Sigmoid colon (tissue), 7 donors: ENCODE data around the gene DIPK1C. TPM values are rescaled to one million over a fixed set of nuclear protein-coding genes. Genes with fewer than 3 reads are reported as not detected.

Source experiments
- DNase-seq: peaks from one replicate; pipeline ENCODE4 v3.0.0-alpha.2; 2019
- H3K27ac ChIP-seq, 4 donors: fragments of 200-600 bp; sonication (generic); one replicate each; pipeline ENCODE4 v1.5.1; 2016 to 2019; ENCODE audit warnings: mild to moderate bottlenecking in 1 of 4
- H3K27me3 ChIP-seq, 3 donors: fragments of 200-600 bp; sonication (generic); one replicate each; pipeline ENCODE4 v1.5.1; 2019; ENCODE audit warnings: mild to moderate bottlenecking in 1 of 3
- H3K36me3 ChIP-seq, 4 donors: fragments of 200-600 bp; sonication (generic); one replicate each; pipeline ENCODE4 v1.5.1; 2016 to 2019
- H3K4me1 ChIP-seq, 4 donors: fragments of 200-600 bp; sonication (generic); one replicate each; pipeline ENCODE4 v1.5.1; 2017 to 2019
- H3K4me3 ChIP-seq, 4 donors: fragments of 200-600 bp; sonication (generic); one replicate each; pipeline ENCODE4 v1.5.1; 2017 to 2019; ENCODE audit warnings: mild to moderate bottlenecking in 2 of 4, moderate library complexity in 1 of 4
- H3K9me3 ChIP-seq, 4 donors: fragments of 200-600 bp in 3 of 4; sonication (generic) in 3 of 4; one replicate each; pipeline versions ENCODE4 v1.5.1 to v1.6.1; 2013 to 2019
- CTCF ChIP-seq, 4 experiments: fragments of 450-650 bp in 3 of 4; fragments of 200-600 bp in 1 of 4; IDR thresholded peaks; one replicate each; pipeline ENCODE4 v1.5.1; 2016 to 2019; ENCODE audit warnings: antibody characterized with exemption in 4 of 4, mild to moderate bottlenecking in 3 of 4, moderate library complexity in 2 of 4
- EP300 ChIP-seq, 4 donors: sonication (generic); formaldehyde crosslinking; IDR thresholded peaks; one replicate each; pipeline ENCODE4 v1.6.1; 2017; ENCODE audit warnings: antibody characterized with exemption in 4 of 4
- POLR2A ChIP-seq, 2 donors: fragments of 450-650 bp; IDR thresholded peaks; one replicate each; pipeline ENCODE4 v1.6.1; 2016; ENCODE audit warnings: antibody characterized with exemption in 2 of 2, mild to moderate bottlenecking in 2 of 2, moderate library complexity in 2 of 2
- POLR2AphosphoS5 ChIP-seq, 4 donors: sonication (generic); formaldehyde crosslinking; IDR thresholded peaks; one replicate each; pipeline ENCODE4 v1.6.1; 2017; ENCODE audit warnings: antibody characterized with exemption in 4 of 4
- WGBS, 2 donors: extraction: QIAGEN DNeasy Blood & Tissue Kit; methylation state at CpG; one replicate each; pipeline ENCODE4 v1.1.7; 2013; 5-methylcytosine and 5-hydroxymethylcytosine counted together
- intact Hi-C: fragments of 100-400 bp; cut with DNase I; formaldehyde crosslinking; loops from one replicate; pipeline ENCODE4 v1.15.1; 2023
- polyA plus RNA-seq, 3 donors: library from polyadenylated mRNA; stranded (reverse); fragments of 200-250 nt; gene quantifications; one replicate each; pipeline ENCODE4 v1.2.3, GENCODE V29; 2013
- total RNA-seq, 4 donors: library from RNA; depleted of rRNA; stranded (reverse); fragments of >200 nt; gene quantifications; one replicate each; pipeline ENCODE4 v1.1.0, GENCODE V29; 2016
- donor health status: healthy with polysubstance abuse.
- donor health status: Bipolar disorder and iron deficiency.
- donor health status: healthy.

Gene DIPK1C
- total and polyA plus RNA-seq, 7 donors: 0.48 to 1.1 (median 0.95) TPM; not detected in 3

DNA sequence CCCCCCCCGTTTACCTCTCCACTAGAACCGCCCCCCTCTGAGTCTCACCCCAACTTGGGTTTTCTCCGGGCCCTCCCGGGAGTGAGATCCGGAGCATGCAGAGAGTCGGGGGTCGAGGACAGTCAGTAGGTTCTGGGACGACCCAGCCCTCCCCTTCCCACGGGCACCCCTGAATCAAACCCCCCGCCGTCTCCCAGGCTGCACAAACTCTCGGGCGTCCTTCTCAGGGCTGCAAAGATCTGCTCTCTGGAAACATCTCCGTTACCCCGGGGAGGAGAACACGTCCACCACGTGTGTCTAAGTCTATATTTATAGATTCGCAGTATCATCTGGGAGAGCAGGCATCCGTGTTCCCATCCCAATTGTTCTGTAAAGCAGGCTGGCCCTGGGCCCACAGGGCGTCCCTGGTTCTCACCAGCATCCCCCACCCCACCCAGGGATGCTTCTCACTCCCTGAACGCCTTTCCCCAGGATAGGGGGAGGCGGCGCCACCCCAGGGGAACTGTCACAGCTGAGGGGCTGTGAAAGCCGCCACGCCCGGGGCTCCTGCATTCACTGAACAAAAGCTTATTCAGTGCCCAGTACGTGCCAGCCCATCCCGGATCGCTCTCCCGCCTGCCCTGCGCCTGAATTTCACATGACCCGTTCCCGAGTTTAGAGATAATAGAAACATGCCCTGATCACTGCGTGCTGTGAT lies 765 bp upstream of the DIPK1C start:
- H3K27ac ChIP-seq: no peak overlapping the region
- H3K9me3 ChIP-seq: no peaks in the 10 kb centered on the region
- TF ChIP-seq POLR2AphosphoS5 (IDR thresholded peaks at IDR 0.05) (no peak), EP300 (IDR thresholded peaks at IDR 0.05) (no peak), CTCF (IDR thresholded peaks at IDR 0.05) (no peak), POLR2A (IDR thresholded peaks at IDR 0.05) (no peak)
- H3K36me3 ChIP-seq: no peaks in the 10 kb centered on the region
- H3K4me3 ChIP-seq: peak overlapping the region in 3 of 4 donors; percentile 39 to 52 (median 47)
- no peak for DNase-seq
- WGBS, 2 donors: 14 to 46% methylated on average over 34 of the region's 34 CpGs
- intact Hi-C loops: no loop called here
- peaks cover 0 to 20% (median 19%) of the 10 kb centered on the region in 4 donors for H3K4me1 ChIP-seq
- peaks cover 19 to 56% (median 46%) of the 10 kb centered on the region in 3 donors for H3K27me3 ChIP-seq

DNA sequence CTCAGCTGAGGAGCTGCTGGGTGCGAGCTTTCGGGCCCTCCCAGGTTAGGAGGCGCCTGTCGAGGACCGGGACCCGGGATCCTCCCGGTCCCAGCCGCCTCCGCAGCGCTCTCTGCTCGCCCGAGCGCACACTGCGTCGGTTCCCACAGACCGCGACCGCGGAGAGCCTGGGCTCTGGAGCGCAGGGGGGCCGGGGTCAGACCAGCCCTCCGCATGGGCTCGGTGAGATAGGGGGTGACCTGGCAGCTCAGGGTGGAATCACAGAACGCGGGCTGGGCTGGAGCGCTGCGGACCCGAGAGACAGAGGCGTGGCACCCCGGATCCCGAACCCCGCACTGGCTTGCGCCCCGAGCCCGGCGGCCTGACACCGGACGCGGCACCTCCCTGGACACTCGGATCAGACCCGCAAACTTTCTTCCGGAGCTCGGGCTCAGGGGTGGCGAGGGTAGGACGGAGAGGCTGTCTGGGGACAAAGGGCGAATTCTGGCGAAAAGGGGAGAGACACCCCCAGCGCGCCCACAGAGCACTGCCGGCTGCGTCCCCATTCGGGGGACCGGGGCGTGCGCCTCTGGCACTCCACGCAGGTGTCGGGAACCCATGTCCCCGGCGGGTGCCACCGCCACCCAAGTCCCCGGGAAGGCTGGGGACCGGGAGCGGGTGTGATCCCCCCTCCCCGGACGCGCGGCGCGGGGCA lies 612 bp downstream of the DIPK1C start:
- Histone ChIP-seq H3K36me3 (no peaks in the 10 kb centered on the region), H3K4me1 (peaks cover 0 to 20% (median 19%) of the 10 kb centered on the region in 4 donors), H3K9me3 (no peaks in the 10 kb centered on the region), H3K4me3 (peak overlapping the region; percentile 21 to 52 (median 43)), H3K27ac (no peak overlapping the region), H3K27me3 (peaks cover 19 to 57% (median 46%) of the 10 kb centered on the region in 3 donors)
- 1% methylated on average over 69 of the region's 69 CpGs for WGBS, 2 donors
- intact Hi-C loops: no loop called here
- TF ChIP-seq POLR2A (IDR thresholded peaks at IDR 0.05) (no peak), POLR2AphosphoS5 (IDR thresholded peaks at IDR 0.05) (no peak), EP300 (IDR thresholded peaks at IDR 0.05) (no peak), CTCF (IDR thresholded peaks at IDR 0.05) (no peak)
- no peak for DNase-seq

GRCh38 chr18:74456017-74456348 lies 1.1 kb downstream of the DIPK1C start:
- no peaks in the 10 kb centered on the region for H3K9me3 ChIP-seq
- TF ChIP-seq CTCF (IDR thresholded peaks at IDR 0.05): no peak
- TF ChIP-seq EP300 (IDR thresholded peaks at IDR 0.05): no peak
- TF ChIP-seq POLR2A (IDR thresholded peaks at IDR 0.05): no peak
- TF ChIP-seq POLR2AphosphoS5 (IDR thresholded peaks at IDR 0.05): no peak
- peaks cover 19 to 58% (median 46%) of the 10 kb centered on the region in 3 donors for H3K27me3 ChIP-seq
- DNase-seq: no peak
- H3K4me1 ChIP-seq: peaks cover 0 to 20% (median 19%) of the 10 kb centered on the region in 4 donors
- H3K27ac ChIP-seq: no peak overlapping the region
- no peaks in the 10 kb centered on the region for H3K36me3 ChIP-seq
- intact Hi-C loops: no loop called here
- 8 to 12% methylated on average over 7 of the region's 7 CpGs for WGBS, 2 donors
- H3K4me3 ChIP-seq: peak overlapping the region; percentile 21 to 52 (median 43)

GRCh38 chr18:74455386-74455785 lies 1.7 kb downstream of the DIPK1C start:
- Histone ChIP-seq H3K4me3 (no peak overlapping the region), H3K27me3 (peaks cover 19 to 64% (median 46%) of the 10 kb centered on the region in 3 donors), H3K36me3 (no peaks in the 10 kb centered on the region), H3K27ac (no peak overlapping the region), H3K9me3 (no peaks in the 10 kb centered on the region), H3K4me1 (peaks cover 0 to 20% (median 19%) of the 10 kb centered on the region in 4 donors)
- intact Hi-C loops: no loop called here
- no peak for DNase-seq
- WGBS, 2 donors: 85 to 92% methylated on average over 10 of the region's 10 CpGs
- TF ChIP-seq POLR2AphosphoS5 (IDR thresholded peaks at IDR 0.05) (no peak), CTCF (IDR thresholded peaks at IDR 0.05) (no peak), POLR2A (IDR thresholded peaks at IDR 0.05) (no peak)
